HFF-Myc (cell line): ENCODE measurements around the gene DYRK4.

Experiments
- DNase-seq: peaks from one replicate; pipeline ENCODE4 v3.0.0-alpha.2; 2011; ENCODE audit warnings: low read depth; ENCODE audit errors: extremely low read depth
- H3K4me3 ChIP-seq: replicated peaks from 2 replicates; pipeline ENCODE4 v1.5.1; 2011; ENCODE audit warnings: low read depth, mild to moderate bottlenecking, control low read depth, low read length
- TF ChIP-seq, protein P1 (sequence below): IDR thresholded peaks from 2 replicates; pipeline ENCODE4 v1.5.1; 2012; ENCODE audit warnings: mild to moderate bottlenecking, low read depth, low read length, control low read depth; ENCODE audit errors: missing control alignments

The DYRK4 gene

DNA sequence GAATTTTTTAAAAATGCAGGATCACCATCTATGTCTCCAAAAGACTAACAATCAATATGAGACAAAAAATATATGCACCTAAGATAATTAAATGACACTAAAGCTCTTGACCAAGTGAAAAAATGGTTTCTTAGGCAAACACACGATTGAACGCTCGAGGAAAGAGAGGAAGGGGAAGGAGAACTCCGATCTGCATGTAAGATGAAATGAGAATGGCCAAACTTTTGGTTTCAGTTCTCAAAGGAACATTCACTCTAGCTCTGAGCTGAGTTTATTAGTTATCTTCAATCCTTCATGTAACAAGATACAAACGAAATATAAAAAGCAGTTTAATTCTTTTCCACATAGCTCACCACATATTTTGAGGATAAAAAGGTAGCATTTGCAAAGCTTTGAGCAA is 2.8 kb downstream of the DYRK4 start:
- DNase-seq = no peak
- TF ChIP-seq, protein P1, sequence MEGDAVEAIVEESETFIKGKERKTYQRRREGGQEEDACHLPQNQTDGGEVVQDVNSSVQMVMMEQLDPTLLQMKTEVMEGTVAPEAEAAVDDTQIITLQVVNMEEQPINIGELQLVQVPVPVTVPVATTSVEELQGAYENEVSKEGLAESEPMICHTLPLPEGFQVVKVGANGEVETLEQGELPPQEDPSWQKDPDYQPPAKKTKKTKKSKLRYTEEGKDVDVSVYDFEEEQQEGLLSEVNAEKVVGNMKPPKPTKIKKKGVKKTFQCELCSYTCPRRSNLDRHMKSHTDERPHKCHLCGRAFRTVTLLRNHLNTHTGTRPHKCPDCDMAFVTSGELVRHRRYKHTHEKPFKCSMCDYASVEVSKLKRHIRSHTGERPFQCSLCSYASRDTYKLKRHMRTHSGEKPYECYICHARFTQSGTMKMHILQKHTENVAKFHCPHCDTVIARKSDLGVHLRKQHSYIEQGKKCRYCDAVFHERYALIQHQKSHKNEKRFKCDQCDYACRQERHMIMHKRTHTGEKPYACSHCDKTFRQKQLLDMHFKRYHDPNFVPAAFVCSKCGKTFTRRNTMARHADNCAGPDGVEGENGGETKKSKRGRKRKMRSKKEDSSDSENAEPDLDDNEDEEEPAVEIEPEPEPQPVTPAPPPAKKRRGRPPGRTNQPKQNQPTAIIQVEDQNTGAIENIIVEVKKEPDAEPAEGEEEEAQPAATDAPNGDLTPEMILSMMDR = no peak
- H3K4me3 ChIP-seq = no peak overlapping the region

DNA sequence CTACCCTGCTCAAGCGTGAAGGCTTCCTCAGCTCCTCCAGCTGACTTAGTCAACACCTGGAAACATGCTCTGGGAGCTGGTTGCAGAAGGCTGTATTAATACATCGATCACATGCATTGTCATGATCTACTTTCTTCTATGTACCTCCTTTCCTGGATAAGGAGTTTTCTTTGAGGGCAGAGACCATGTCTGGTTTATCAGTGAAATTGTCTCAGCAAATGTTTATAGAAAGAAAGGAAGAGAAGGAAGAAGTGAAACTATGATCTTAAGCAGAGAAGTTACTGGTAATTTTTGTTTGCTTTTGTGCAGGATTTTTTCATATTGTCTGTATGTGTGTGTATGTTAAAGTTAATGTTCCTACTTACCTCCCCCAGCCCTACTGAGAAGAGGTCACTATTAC is 4.5 kb downstream of the DYRK4 start:
- TF ChIP-seq, protein P1 = no peak
- DNase-seq = no peak
- no peak overlapping the region for H3K4me3 ChIP-seq

DNA sequence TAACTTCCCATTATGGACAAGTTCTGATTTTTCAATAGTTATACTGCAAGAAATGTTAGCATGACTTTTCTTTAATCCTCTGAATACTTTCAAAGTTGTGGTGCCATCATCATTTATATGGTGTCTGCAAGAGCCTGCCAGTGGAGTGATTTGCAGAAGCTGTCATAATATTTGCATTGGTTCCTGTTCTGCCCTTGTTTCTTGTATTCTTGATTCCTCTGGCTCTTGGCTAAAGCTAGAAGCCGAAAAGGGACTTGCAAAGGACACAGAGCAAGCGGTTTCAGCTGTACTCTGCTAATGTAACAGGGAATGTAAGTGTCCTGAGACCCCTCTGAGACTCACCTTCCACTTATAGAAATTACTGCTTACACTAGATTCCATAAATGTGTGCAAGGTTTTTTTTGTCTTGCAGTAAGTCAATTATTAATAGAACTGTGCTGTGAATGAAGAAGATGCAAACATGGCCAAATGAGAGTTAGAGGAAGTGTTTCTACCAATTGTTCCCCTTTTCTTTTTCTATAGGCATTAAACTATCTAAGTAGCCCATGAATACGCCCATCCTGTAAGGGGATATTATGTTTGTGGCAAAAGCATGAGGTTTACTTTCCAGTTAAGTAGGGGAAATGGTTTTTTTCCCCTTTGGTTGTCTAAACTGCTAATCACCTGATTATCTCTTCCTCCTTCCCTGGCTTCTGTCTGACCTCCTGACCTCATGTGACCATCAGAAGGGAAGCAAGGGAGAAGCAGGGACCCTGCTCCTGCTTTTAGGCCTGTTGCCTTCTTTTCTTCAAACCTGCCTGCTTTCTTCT is 5.3 kb downstream of the DYRK4 start:
- no peak for DNase-seq
- H3K4me3 ChIP-seq = no peak overlapping the region

DNA sequence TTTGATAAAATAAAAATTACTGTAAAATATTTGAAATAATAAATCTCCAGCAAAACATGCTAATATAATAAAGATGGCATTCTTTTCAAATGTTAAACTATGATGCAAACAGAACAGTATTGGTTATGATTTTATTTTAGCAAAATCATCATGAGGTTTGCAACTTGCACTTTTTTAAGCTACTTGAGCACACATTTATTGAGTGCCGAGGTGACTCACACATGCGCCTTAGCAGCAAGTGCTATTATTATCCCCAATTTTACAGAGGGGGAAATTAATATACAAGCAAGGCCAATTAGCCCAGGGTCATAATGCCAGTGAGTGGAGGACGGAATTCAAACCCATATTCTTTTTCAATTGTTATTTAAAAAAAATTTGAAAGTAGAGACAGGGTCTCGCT is 7.3 kb downstream of the DYRK4 start:
- no peak for DNase-seq
- H3K4me3 ChIP-seq = no peak overlapping the region
- TF ChIP-seq, protein P1 = no peak

More for the DNA sequence above, 5.3 kb downstream of the DYRK4 start:
- TF ChIP-seq, protein P1 = no peak

DNA sequence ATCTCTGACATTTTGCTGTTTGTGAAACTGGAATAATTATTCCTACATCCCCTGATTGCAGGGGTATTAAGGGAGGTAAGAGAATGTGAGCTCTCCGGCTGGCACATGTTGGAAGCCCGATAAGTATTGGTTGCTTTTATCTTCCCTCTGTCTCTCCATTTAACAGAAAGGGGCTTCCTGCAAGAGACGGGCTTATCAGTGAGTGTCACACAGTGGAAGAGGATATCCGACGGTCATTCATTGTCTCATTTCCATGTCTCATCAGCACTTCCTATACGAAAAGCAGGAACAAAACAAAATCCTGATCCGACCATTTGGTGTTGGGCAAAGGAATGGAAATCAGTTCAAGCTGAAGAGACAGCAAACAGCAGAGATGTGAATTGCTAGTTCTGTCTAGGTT is 10.7 kb downstream of the DYRK4 start:
- no peak overlapping the region for H3K4me3 ChIP-seq
- no peak for DNase-seq
- TF ChIP-seq, protein P1 = no peak

DNA sequence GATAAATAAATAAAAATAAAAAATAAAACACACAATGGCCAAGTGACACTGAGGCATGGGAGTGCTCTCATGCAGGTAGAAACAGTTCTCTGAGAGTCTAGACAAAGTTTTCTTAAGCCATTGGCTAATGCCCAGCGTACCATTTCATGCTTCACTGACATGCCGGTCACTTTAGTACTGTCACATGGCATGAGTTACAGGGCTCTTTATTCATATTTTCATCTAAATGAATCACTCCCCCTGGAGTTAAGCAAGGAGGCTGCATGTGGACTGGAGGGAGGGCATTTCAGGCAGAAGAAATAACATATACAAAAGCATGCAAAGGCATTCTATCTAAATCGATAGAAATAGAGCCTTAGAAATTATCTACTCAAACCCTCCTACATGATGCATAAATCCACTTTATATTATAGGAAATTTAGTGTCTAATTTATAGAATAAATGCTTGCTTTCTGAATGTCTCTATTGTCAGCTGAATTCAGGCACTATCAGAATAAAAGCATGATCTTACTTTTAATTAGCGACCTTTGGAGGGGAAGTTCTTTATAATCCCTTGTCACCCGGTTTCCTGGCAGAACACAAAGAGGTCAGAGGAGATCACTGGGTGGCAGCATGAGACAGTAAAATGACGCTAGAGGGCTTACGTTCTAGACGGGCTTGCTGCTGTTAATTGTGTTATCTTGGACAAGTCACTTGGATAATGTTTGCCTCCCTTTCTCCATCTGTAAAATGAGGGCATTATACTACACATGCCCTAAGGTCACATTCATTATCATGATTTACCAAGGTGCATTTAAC is 17.5 kb downstream of the DYRK4 start:
- TF ChIP-seq, protein P1 = no peak
- no peak overlapping the region for H3K4me3 ChIP-seq
- no peak for DNase-seq
